22Rv1 (cell line): ENCODE measurements around the gene PLA2R1.

Source experiments
- ZFX ChIP-seq: fragments of 450-650 bp; IDR thresholded peaks from 2 replicates; pipeline ENCODE4 v1.6.1; 2017; ENCODE audit warnings: antibody characterized with exemption, borderline replicate concordance
- TF ChIP-seq, protein P1 (sequence below): fragments of 450-650 bp; IDR thresholded peaks from 2 replicates; pipeline ENCODE4 v1.5.1; 2017; ENCODE audit warnings: mild to moderate bottlenecking

DNA sequence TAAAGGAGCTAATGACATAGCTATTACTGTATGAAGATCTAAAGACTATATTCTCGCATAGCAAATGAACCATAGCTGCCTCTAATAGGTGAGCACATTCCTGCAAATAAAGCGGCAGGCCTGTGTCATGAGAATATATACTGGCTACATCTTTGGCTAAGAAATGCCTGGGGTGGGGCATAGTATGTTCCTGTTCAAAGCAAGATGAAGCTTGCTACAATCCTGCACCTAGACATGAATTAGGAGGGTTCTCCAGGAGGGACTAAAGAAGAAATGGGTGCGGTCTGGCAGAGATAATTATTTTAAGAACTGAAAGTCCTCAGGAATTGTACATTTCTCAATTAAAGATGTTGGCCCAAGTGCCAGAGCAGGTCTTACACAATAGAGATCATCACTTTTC lies 46.8 kb upstream of the PLA2R1 start:
- TF ChIP-seq, protein P1, sequence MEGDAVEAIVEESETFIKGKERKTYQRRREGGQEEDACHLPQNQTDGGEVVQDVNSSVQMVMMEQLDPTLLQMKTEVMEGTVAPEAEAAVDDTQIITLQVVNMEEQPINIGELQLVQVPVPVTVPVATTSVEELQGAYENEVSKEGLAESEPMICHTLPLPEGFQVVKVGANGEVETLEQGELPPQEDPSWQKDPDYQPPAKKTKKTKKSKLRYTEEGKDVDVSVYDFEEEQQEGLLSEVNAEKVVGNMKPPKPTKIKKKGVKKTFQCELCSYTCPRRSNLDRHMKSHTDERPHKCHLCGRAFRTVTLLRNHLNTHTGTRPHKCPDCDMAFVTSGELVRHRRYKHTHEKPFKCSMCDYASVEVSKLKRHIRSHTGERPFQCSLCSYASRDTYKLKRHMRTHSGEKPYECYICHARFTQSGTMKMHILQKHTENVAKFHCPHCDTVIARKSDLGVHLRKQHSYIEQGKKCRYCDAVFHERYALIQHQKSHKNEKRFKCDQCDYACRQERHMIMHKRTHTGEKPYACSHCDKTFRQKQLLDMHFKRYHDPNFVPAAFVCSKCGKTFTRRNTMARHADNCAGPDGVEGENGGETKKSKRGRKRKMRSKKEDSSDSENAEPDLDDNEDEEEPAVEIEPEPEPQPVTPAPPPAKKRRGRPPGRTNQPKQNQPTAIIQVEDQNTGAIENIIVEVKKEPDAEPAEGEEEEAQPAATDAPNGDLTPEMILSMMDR, result no peak
- no peak for TF ChIP-seq ZFX
